PC-3 (cell line): ENCODE results near the gene CARD19.

Experiments used
- EZH2 ChIP-seq: fragments of 300-600 bp; sonication (generic); IDR thresholded peaks from one replicate; pipeline ENCODE4 v1.6.1; 2017; ENCODE audit warnings: antibody characterized with exemption, mild to moderate bottlenecking, low read length; ENCODE audit not compliant: unreplicated experiment
- EZH2phosphoT487 ChIP-seq: fragments of 300-600 bp; sonication (generic); IDR thresholded peaks from 2 replicates; pipeline ENCODE4 v1.6.1; 2018; ENCODE audit warnings: mild to moderate bottlenecking, antibody characterized with exemption, low read length, borderline replicate concordance
- TF ChIP-seq, protein P1 (sequence below): fragments of 300-600 bp; sonication (generic); conservative IDR thresholded peaks from 2 replicates; pipeline ENCODE4 v1.5.1; 2017; ENCODE audit warnings: antibody characterized with exemption, low read depth, mild to moderate bottlenecking, low read length

DNA sequence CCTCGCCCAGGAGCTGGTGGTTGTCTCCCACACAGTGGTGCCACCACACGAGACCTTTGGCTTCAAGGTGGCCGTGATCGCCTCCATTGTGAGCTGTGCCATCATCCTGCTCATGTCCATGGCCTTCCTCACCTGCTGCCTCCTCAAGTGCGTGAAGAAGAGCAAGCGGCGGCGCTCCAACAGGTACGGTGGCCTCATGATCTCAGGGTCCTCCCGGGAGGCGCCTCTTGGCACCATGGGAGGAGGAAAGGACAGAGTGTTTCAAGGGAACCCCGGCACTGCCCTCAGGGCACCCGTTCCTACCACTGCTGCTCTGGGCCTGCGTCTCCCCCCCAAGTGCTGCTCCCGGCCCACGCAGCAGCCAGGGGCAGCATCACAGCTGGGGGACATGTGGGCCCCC is 18.2 kb upstream of the CARD19 start:
- TF ChIP-seq, protein P1, sequence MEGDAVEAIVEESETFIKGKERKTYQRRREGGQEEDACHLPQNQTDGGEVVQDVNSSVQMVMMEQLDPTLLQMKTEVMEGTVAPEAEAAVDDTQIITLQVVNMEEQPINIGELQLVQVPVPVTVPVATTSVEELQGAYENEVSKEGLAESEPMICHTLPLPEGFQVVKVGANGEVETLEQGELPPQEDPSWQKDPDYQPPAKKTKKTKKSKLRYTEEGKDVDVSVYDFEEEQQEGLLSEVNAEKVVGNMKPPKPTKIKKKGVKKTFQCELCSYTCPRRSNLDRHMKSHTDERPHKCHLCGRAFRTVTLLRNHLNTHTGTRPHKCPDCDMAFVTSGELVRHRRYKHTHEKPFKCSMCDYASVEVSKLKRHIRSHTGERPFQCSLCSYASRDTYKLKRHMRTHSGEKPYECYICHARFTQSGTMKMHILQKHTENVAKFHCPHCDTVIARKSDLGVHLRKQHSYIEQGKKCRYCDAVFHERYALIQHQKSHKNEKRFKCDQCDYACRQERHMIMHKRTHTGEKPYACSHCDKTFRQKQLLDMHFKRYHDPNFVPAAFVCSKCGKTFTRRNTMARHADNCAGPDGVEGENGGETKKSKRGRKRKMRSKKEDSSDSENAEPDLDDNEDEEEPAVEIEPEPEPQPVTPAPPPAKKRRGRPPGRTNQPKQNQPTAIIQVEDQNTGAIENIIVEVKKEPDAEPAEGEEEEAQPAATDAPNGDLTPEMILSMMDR, result no peak
- TF ChIP-seq EZH2 (no peak), EZH2phosphoT487 (no peak)
